AG04449 (cell line): ENCODE data around the gene ANO1.

ENCODE experiments used
- CTCF ChIA-PET: fragments of 350-600 bp; formaldehyde crosslinking; extraction: SDS; loops from one replicate; lab custom pipeline; 2021; ENCODE audit warnings: antibody characterized with exemption; lab: Yijun Ruan, JAX
- POLR2A ChIA-PET: fragments of 400-600, 350-600 bp; formaldehyde crosslinking; extraction: SDS; loops from one replicate; lab custom pipeline; 2020; ENCODE audit warnings: antibody characterized with exemption, inconsistent platforms; lab: Yijun Ruan, JAX
- DNase-seq: peaks from one replicate; pipeline ENCODE4 v3.0.0-alpha.2; 2010; ENCODE audit warnings: low read depth, low spot score
- H3K4me3 ChIP-seq: 2 replicates; pipeline ENCODE4 v1.5.1; 2011; ENCODE audit warnings: low read depth, mild to moderate bottlenecking, control low read depth, low read length
- CTCF ChIP-seq: IDR thresholded peaks from one replicate; pipeline ENCODE4 v1.5.1; 2011; ENCODE audit warnings: mild to moderate bottlenecking, moderate library complexity, low read length, control low read depth, inconsistent platforms; ENCODE audit not compliant: insufficient read depth; ENCODE audit errors: missing control alignments

Gene ANO1

GRCh38 chr11:70169127-70169526, 91.0 kb downstream of the ANO1 start:
- ChIA-PET POLR2A (no interaction called here), CTCF (interaction anchor here (0.6 to 2.2 kb wide), 3 partner anchors 32 to 258 kb away, joined by 3 to 9 read pairs (median 3); no protein-coding TSS in a partner anchor)
- TF ChIP-seq CTCF = no peak
- H3K4me3 ChIP-seq = no peak overlapping the region
- no peak for DNase-seq

- CTCF ChIA-PET = interaction anchor here (0.6 to 2.2 kb wide), 3 partner anchors 33 to 259 kb away, joined by 3 to 9 read pairs (median 3); no protein-coding TSS in a partner anchor
- no peak overlapping the region for H3K4me3 ChIP-seq
- POLR2A ChIA-PET = no interaction called here
- TF ChIP-seq CTCF = no peak
- DNase-seq = no peak
Observed at GRCh38 chr11:70169632-70170031, 91.5 kb downstream of the ANO1 start.

- ChIA-PET POLR2A (no interaction called here), CTCF (interaction anchor here (1.5 to 2.2 kb wide), 2 partner anchors 10 to 252 kb away, joined by 3 to 9 read pairs; no protein-coding TSS in a partner anchor)
- no peak for TF ChIP-seq CTCF
- DNase-seq = no peak
- no peak overlapping the region for H3K4me3 ChIP-seq
Observed at GRCh38 chr11:70170596-70171210, 92.6 kb downstream of the ANO1 start.

GRCh38 chr11:70173018-70173417, 94.9 kb downstream of the ANO1 start:
- ChIA-PET POLR2A (no interaction called here), CTCF (no interaction called here)
- TF ChIP-seq CTCF = no peak
- no peak overlapping the region for H3K4me3 ChIP-seq
- no peak for DNase-seq

- TF ChIP-seq CTCF = no peak
- no peak for DNase-seq
- H3K4me3 ChIP-seq = no peak overlapping the region
- ChIA-PET POLR2A (no interaction called here), CTCF (interaction anchor here (0.9 to 1.9 kb wide), 5 partner anchors 9 to 260 kb away, joined by 4 to 9 read pairs (median 5); no protein-coding TSS in a partner anchor)
Observed at GRCh38 chr11:70174547-70175235, 96.6 kb downstream of the ANO1 start.

- no peak overlapping the region for H3K4me3 ChIP-seq
- CTCF ChIA-PET = interaction anchor here (0.9 to 1.9 kb wide), 5 partner anchors 9 to 260 kb away, joined by 4 to 9 read pairs (median 5); no protein-coding TSS in a partner anchor
- no peak for TF ChIP-seq CTCF
- POLR2A ChIA-PET = no interaction called here
- no peak for DNase-seq
Observed at GRCh38 chr11:70175236-70175698, 97.2 kb downstream of the ANO1 start.
